ENCODE data around the gene ARMC6.

The ARMC6 gene

GRCh38 chr19:19033426-19034203 is at the start of gene ARMC6, which contains the start of gene SUGP2:
TSS of gene ARMC6 (plus strand) at chr19:19033603. CDS start at chr19:19034210, 607 bp downstream.
TSS of gene SUGP2 (minus strand) at chr19:19033517. CDS start at chr19:19031071, 2,446 bp downstream.
- DNase-seq, result peak; percentile 85

- DNase-seq, result no peak
Observed at GRCh38 chr19:18984251-18984650, 49.2 kb upstream of the ARMC6 start.

- DNase-seq, result no peak
Observed at GRCh38 chr19:18985257-18985656, 48.1 kb upstream of the ARMC6 start.

- no peak for DNase-seq
Observed at GRCh38 chr19:18987456-18987855, 45.9 kb upstream of the ARMC6 start.

- no peak for DNase-seq
Observed at GRCh38 chr19:18989316-18989715, 44.1 kb upstream of the ARMC6 start.

- no peak for DNase-seq
Observed at GRCh38 chr19:18990128-18990708, 43.2 kb upstream of the ARMC6 start.

- DNase-seq, result no peak
Observed at GRCh38 chr19:18991006-18991405, 42.4 kb upstream of the ARMC6 start.

GRCh38 chr19:18991468-18991867 is 41.9 kb upstream of the ARMC6 start:
- DNase-seq, result no peak

GRCh38 chr19:18992696-18993095 is 40.7 kb upstream of the ARMC6 start:
- no peak for DNase-seq

- DNase-seq, result no peak
Observed at GRCh38 chr19:18993115-18993514, 40.3 kb upstream of the ARMC6 start.

- no peak for DNase-seq
Observed at GRCh38 chr19:18995804-18996241, 37.6 kb upstream of the ARMC6 start.

GRCh38 chr19:18996351-18996750 is 37.1 kb upstream of the ARMC6 start:
- DNase-seq, result no peak

- DNase-seq, result no peak
Observed at GRCh38 chr19:18996796-18997394, 36.5 kb upstream of the ARMC6 start.

GRCh38 chr19:18998276-18998675 is 35.1 kb upstream of the ARMC6 start:
- no peak for DNase-seq

- no peak for DNase-seq
Observed at GRCh38 chr19:18999016-18999758, 34.2 kb upstream of the ARMC6 start.

- no peak for DNase-seq
Observed at GRCh38 chr19:18999896-19000620, 33.3 kb upstream of the ARMC6 start.

GRCh38 chr19:19004144-19004543 is 29.3 kb upstream of the ARMC6 start:
- no peak for DNase-seq

- no peak for DNase-seq
Observed at GRCh38 chr19:19006213-19006612, 27.2 kb upstream of the ARMC6 start.

GRCh38 chr19:19009951-19010350 is 23.5 kb upstream of the ARMC6 start:
- DNase-seq, result no peak

- DNase-seq, result no peak
Observed at GRCh38 chr19:19010551-19010950, 22.9 kb upstream of the ARMC6 start.

GRCh38 chr19:19021115-19021514 is 12.3 kb upstream of the ARMC6 start:
- no peak for DNase-seq

- no peak for DNase-seq
Observed at GRCh38 chr19:19022380-19022961, 10.9 kb upstream of the ARMC6 start.

Data from NCI-H1092 (cell line).